ENCODE measurements around the gene PNMA6E.

GRCh38 chrX:153361781-153362397, 39.3 kb downstream of the PNMA6E start:
- TF ChIP-seq CHD2 (IDR thresholded peaks at IDR 0.05; ENCODE audit: low read length, partially characterized antibody) (no peak), REST (IDR thresholded peaks at IDR 0.05) (no peak), POLR2A (IDR thresholded peaks at IDR 0.05; ENCODE audit: low read length) (no peak), CHD4 (IDR thresholded peaks at IDR 0.05; ENCODE audit: borderline replicate concordance) (no peak), MAX (IDR thresholded peaks at IDR 0.05) (no peak), CTCF (IDR thresholded peaks at IDR 0.05) (no peak), TP53 (CRISPR knock-in tag; IDR thresholded peaks at IDR 0.05) (no peak), USF2 (IDR thresholded peaks at IDR 0.05) (no peak), PHF8 (IDR thresholded peaks at IDR 0.05; ENCODE audit: borderline replicate concordance, low read depth) (no peak), E2F6 (IDR thresholded peaks at IDR 0.05; ENCODE audit: borderline replicate concordance, low read depth) (no peak), HDAC2 (IDR thresholded peaks at IDR 0.05) (no peak), RCOR1 (IDR thresholded peaks at IDR 0.05; ENCODE audit: low read depth, low read length) (no peak), JUN (IDR thresholded peaks at IDR 0.05) (no peak)
